ENCODE results near the gene IGFBP4.

DNA sequence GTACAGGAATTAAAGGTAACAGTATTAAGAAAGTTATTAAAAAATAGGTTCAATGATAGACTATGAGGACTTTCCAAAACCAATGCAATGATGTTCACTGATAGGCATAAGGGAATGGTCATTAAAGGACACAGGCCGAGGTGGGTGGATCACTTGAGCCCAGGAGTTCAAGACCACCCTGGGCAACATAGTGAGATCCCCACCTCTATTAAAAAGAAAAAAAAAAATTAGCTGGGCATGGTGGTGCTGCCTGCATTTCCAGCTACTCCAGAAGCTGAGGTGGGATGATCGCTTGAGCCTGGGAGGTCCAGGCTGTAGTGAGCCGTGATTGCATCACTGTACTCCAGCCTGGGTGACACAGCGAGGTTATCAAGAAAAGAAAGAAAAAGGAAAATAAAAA is 31.4 kb upstream of the IGFBP4 start:
- TF ChIP-seq EZH2 (IDR thresholded peaks at IDR 0.05) (no peak), POLR2AphosphoS5 (IDR thresholded peaks at IDR 0.05; ENCODE audit: borderline replicate concordance, low read depth, low read length) (no peak), FOXP2 (optimal IDR thresholded peaks at IDR 0.05; ENCODE audit: control extremely low read depth, extremely low read length, insufficient read depth) (no peak)
